ENCODE results near the gene GP5. TPM values are rescaled to one million over a fixed set of nuclear protein-coding genes. Genes with fewer than 3 reads are reported as not detected.
A peak's percentile ranks its signal among the peaks of the same experiment; 100 is the strongest.

GP5 gene
- total and polyA plus RNA-seq, 7 experiments from 2014 or later, result 1.4 to 11.3 (median 6.2) TPM

GRCh38 chr3:194396539-194396858 is 2.6 kb downstream of the GP5 start:
- DNase-seq (no peak), ATAC-seq (no peak)
- ChIA-PET POLR2A (interaction anchor here (0.5 to 2.6 kb wide), 9 partner anchors 11 to 291 kb away, joined by 3 to 9 read pairs (median 5); no protein-coding TSS in a partner anchor), CTCF (interaction anchor here (1.6 to 15.5 kb wide), 2 partner anchors 10 to 57 kb away, joined by 3 to 256 read pairs; no protein-coding TSS in a partner anchor)
- Mint-ChIP-seq H3K9me3 (peaks cover 0 to 8% (median 0%) of the 10 kb centered on the region in 11 donors), H3K4me1 (peaks cover 34 to 64% (median 47%) of the 10 kb centered on the region in 7 donors), H3K36me3 (peaks cover 0 to 9% (median 0%) of the 10 kb centered on the region in 5 donors), H3K4me3 (peak overlapping the region; percentile 82 to 98 (median 90)), H3K27me3 (peaks cover 0 to 22% (median 0%) of the 10 kb centered on the region in 5 donors), H3K27ac (peak overlapping the region; percentile 73 to 98 (median 93))
- no peaks in the 10 kb centered on the region for H3K27me3 ChIP-seq (ENCODE audit: control insufficient read depth in 2 of 2, insufficient read depth in 2 of 2, low read length in 2 of 2)
- peak overlapping the region; percentile 73 for H3K4me3 ChIP-seq (ENCODE audit: low read length)
- peak overlapping the region; percentile 81 for H3K27ac ChIP-seq (ENCODE audit: low read depth, low read length)
- H3K4me1 ChIP-seq (ENCODE audit: control insufficient read depth in 2 of 2, insufficient read depth in 2 of 2, low read length in 2 of 2), result peaks cover 4 to 26% of the 10 kb centered on the region in 2 donors
- intact Hi-C loops (cut with micrococcal nuclease), result loop anchor here (1.0 to 10.0 kb wide), 9 partner anchors 8 to 1138 kb away; partner anchors contain the start of genes ATP13A3 (in 1 of the 2) and HES1 (in 1 of the 2)
- H3K36me3 ChIP-seq (ENCODE audit: control insufficient read depth in 2 of 3, insufficient read depth in 3 of 3, low read length in 3 of 3), result no peaks in the 10 kb centered on the region
- no peaks in the 10 kb centered on the region for H3K9me3 ChIP-seq (ENCODE audit: control insufficient read depth in 2 of 3, low read length in 3 of 3)

- CTCF ChIA-PET, result interaction anchor here (0.5 to 15.5 kb wide), 4 partner anchors 10 to 732 kb away, joined by 3 to 256 read pairs (median 3); no protein-coding TSS in a partner anchor
- no peaks in the 10 kb centered on the region for H3K36me3 ChIP-seq (ENCODE audit: control insufficient read depth in 2 of 3, insufficient read depth in 3 of 3, low read length in 3 of 3)
- ATAC-seq (peak; percentile 85), DNase-seq (peak; percentile 29 to 86 (median 74))
- peak overlapping the region; percentile 73 for H3K4me3 ChIP-seq (ENCODE audit: low read length)
- Mint-ChIP-seq H3K27ac (peak overlapping the region; percentile 73 to 98 (median 93)), H3K9me3 (peaks cover 0 to 13% (median 4%) of the 10 kb centered on the region in 11 donors), H3K4me1 (peaks cover 34 to 64% (median 47%) of the 10 kb centered on the region in 7 donors), H3K27me3 (peaks cover 0 to 26% (median 0%) of the 10 kb centered on the region in 5 donors), H3K36me3 (peaks cover 0 to 14% (median 3%) of the 10 kb centered on the region in 5 donors), H3K4me3 (peak overlapping the region; percentile 82 to 98 (median 90))
- H3K4me1 ChIP-seq (ENCODE audit: control insufficient read depth in 2 of 2, insufficient read depth in 2 of 2, low read length in 2 of 2), result peaks cover 4 to 26% of the 10 kb centered on the region in 2 donors
- intact Hi-C loops (cut with micrococcal nuclease), result loop anchor here (1.0 to 10.0 kb wide), 9 partner anchors 8 to 1139 kb away; partner anchors contain the start of genes ATP13A3 (in 1 of the 2) and HES1 (in 1 of the 2)
- H3K27ac ChIP-seq (ENCODE audit: low read depth, low read length), result peak overlapping the region; percentile 81
- peaks cover 0 to 5% (median 0%) of the 10 kb centered on the region in 3 experiments for H3K9me3 ChIP-seq (ENCODE audit: control insufficient read depth in 2 of 3, low read length in 3 of 3)
- POLR2A ChIA-PET, result interaction anchor here (0.5 to 2.6 kb wide), 6 partner anchors 11 to 291 kb away, joined by 3 to 9 read pairs (median 4); no protein-coding TSS in a partner anchor
- no peaks in the 10 kb centered on the region for H3K27me3 ChIP-seq (ENCODE audit: control insufficient read depth in 2 of 2, insufficient read depth in 2 of 2, low read length in 2 of 2)
Measured at GRCh38 chr3:194395778-194396538, 3.1 kb downstream of the GP5 start.

DNA sequence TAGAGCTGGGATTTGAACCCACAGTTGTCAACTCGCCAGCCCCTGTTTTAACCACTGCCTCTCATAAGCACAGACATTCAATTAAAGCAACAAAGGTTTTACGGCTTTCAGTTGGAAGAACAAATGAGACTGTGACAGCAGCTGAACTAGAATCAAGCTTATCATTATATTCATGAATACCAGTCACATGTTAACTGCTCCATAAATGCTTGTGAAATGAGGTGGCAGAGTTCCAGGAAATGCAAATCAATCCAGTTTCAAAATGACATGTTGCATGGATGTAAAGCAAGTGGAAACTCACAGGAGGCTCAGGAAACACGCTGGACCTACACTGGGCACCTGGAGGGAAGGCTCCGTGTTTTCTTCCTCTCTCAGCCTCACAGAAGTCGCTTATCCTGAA is 3.9 kb downstream of the GP5 start:
- intact Hi-C loops (cut with micrococcal nuclease), result loop anchor here (5.0 to 10.0 kb wide), 2 partner anchors 187 to 1140 kb away; no protein-coding TSS in a partner anchor
- ATAC-seq, result no peak
- peaks cover 35 to 62% (median 46%) of the 10 kb centered on the region in 7 donors for H3K4me1 Mint-ChIP-seq

DNA sequence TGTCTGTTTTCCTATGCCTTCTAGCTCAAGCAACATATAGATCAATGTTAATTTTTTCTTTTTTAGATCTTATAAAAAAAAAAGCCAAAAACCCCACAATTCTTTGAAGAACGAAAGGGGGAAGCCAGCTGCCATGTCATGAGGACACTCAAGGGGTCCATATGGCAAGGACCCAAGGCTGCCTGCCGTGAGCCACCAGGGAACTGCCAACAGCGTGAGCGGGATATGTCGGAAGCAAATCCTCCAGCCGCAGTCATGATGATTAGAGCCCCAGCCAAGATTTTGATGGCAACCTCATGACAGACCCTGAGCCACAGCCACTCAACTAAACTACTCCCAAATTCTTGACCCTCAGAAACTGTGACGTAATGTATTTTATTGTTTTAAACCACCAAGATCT is 6.5 kb downstream of the GP5 start:
- no peak for ATAC-seq
- Histone ChIP-seq H3K36me3 (ENCODE audit: control insufficient read depth in 2 of 3, insufficient read depth in 3 of 3, low read length in 3 of 3) (no peaks in the 10 kb centered on the region), H3K9me3 (ENCODE audit: control insufficient read depth in 2 of 3, low read length in 3 of 3) (peaks cover 0 to 5% (median 0%) of the 10 kb centered on the region in 3 experiments), H3K27me3 (ENCODE audit: control insufficient read depth in 2 of 2, insufficient read depth in 2 of 2, low read length in 2 of 2) (no peaks in the 10 kb centered on the region), H3K27ac (ENCODE audit: low read depth, low read length) (no peak overlapping the region), H3K4me3 (ENCODE audit: low read length) (no peak overlapping the region), H3K4me1 (ENCODE audit: control insufficient read depth in 2 of 2, insufficient read depth in 2 of 2, low read length in 2 of 2) (peaks cover 0 to 7% of the 10 kb centered on the region in 2 donors)
- intact Hi-C loops (cut with micrococcal nuclease), result loop anchor here in 1 of 2 donors (10.0 kb wide), 1 partner anchor 1142 kb away; no protein-coding TSS in a partner anchor
- Mint-ChIP-seq H3K27me3 (peaks cover 0 to 30% (median 0%) of the 10 kb centered on the region in 5 donors), H3K27ac (no peak overlapping the region), H3K9me3 (peaks cover 0 to 25% (median 9%) of the 10 kb centered on the region in 11 donors), H3K4me3 (no peak overlapping the region), H3K36me3 (peaks cover 1 to 30% (median 9%) of the 10 kb centered on the region in 5 donors), H3K4me1 (peaks cover 17 to 36% (median 25%) of the 10 kb centered on the region in 7 donors)
- CTCF ChIA-PET, result interaction anchor here (0.7 kb wide), 1 partner anchor 11 kb away, joined by 3 read pairs; no protein-coding TSS in a partner anchor
- DNase-seq, result no peak
- POLR2A ChIA-PET, result no interaction called here

More for the DNA sequence above, 3.9 kb downstream of the GP5 start:
- ChIA-PET CTCF (interaction anchor here (1.0 to 15.5 kb wide), 3 partner anchors 9 to 55 kb away, joined by 3 to 256 read pairs (median 3); no protein-coding TSS in a partner anchor), POLR2A (no interaction called here)
- H3K27me3 Mint-ChIP-seq, result peaks cover 0 to 34% (median 0%) of the 10 kb centered on the region in 5 donors
- H3K27ac Mint-ChIP-seq, result peak overlapping the region; percentile 15 to 98 (median 92)
- H3K27me3 ChIP-seq (ENCODE audit: control insufficient read depth in 2 of 2, insufficient read depth in 2 of 2, low read length in 2 of 2), result no peaks in the 10 kb centered on the region
- H3K4me1 ChIP-seq (ENCODE audit: control insufficient read depth in 2 of 2, insufficient read depth in 2 of 2, low read length in 2 of 2), result peaks cover 4 to 26% of the 10 kb centered on the region in 2 donors
- H3K36me3 ChIP-seq (ENCODE audit: control insufficient read depth in 2 of 3, insufficient read depth in 3 of 3, low read length in 3 of 3), result no peaks in the 10 kb centered on the region
- H3K4me3 Mint-ChIP-seq, result peak overlapping the region; percentile 60 to 98 (median 90)
- no peak overlapping the region for H3K4me3 ChIP-seq (ENCODE audit: low read length)
- H3K9me3 Mint-ChIP-seq, result peaks cover 0 to 20% (median 9%) of the 10 kb centered on the region in 11 donors
- H3K36me3 Mint-ChIP-seq, result peaks cover 0 to 16% (median 5%) of the 10 kb centered on the region in 5 donors
- peaks cover 0 to 5% (median 0%) of the 10 kb centered on the region in 3 experiments for H3K9me3 ChIP-seq (ENCODE audit: control insufficient read depth in 2 of 3, low read length in 3 of 3)
- peak overlapping the region; percentile 81 for H3K27ac ChIP-seq (ENCODE audit: low read depth, low read length)
- DNase-seq, result no peak

- Histone ChIP-seq H3K4me3 (ENCODE audit: low read length) (no peak overlapping the region), H3K27ac (ENCODE audit: low read depth, low read length) (no peak overlapping the region), H3K9me3 (ENCODE audit: control insufficient read depth in 2 of 3, low read length in 3 of 3) (peaks cover 0 to 5% (median 0%) of the 10 kb centered on the region in 3 experiments), H3K36me3 (ENCODE audit: control insufficient read depth in 2 of 3, insufficient read depth in 3 of 3, low read length in 3 of 3) (no peaks in the 10 kb centered on the region), H3K27me3 (ENCODE audit: control insufficient read depth in 2 of 2, insufficient read depth in 2 of 2, low read length in 2 of 2) (no peaks in the 10 kb centered on the region), H3K4me1 (ENCODE audit: control insufficient read depth in 2 of 2, insufficient read depth in 2 of 2, low read length in 2 of 2) (peaks cover 0 to 4% of the 10 kb centered on the region in 2 donors)
- DNase-seq (no peak), ATAC-seq (no peak)
- peaks cover 8 to 24% (median 18%) of the 10 kb centered on the region in 7 donors for H3K4me1 Mint-ChIP-seq
- peaks cover 0 to 26% (median 0%) of the 10 kb centered on the region in 5 donors for H3K27me3 Mint-ChIP-seq
- H3K4me3 Mint-ChIP-seq, result no peak overlapping the region
- peaks cover 1 to 30% (median 9%) of the 10 kb centered on the region in 5 donors for H3K36me3 Mint-ChIP-seq
- CTCF ChIA-PET, result no interaction called here
- peaks cover 0 to 25% (median 9%) of the 10 kb centered on the region in 11 donors for H3K9me3 Mint-ChIP-seq
- H3K27ac Mint-ChIP-seq, result peak overlapping the region in 1 of 9 donors; percentile 26
- POLR2A ChIA-PET, result no interaction called here
- intact Hi-C loops (cut with micrococcal nuclease), result loop anchor here in 1 of 2 donors (10.0 kb wide), 1 partner anchor 1144 kb away; no protein-coding TSS in a partner anchor
Measured at GRCh38 chr3:194390835-194391234, 8.2 kb downstream of the GP5 start.

GRCh38 chr3:194389269-194389668 is 9.8 kb downstream of the GP5 start:
- intact Hi-C loops (cut with micrococcal nuclease), result no loop called here
- no peak for DNase-seq
- H3K27me3 ChIP-seq (ENCODE audit: control insufficient read depth in 2 of 2, insufficient read depth in 2 of 2, low read length in 2 of 2), result no peaks in the 10 kb centered on the region
- H3K27ac Mint-ChIP-seq, result peak overlapping the region in 3 of 9 donors; percentile 9 to 46 (median 14)
- no peaks in the 10 kb centered on the region for H3K36me3 ChIP-seq (ENCODE audit: control insufficient read depth in 2 of 3, insufficient read depth in 3 of 3, low read length in 3 of 3)
- H3K9me3 Mint-ChIP-seq, result peaks cover 0 to 25% (median 9%) of the 10 kb centered on the region in 11 donors
- no peak overlapping the region for H3K4me3 Mint-ChIP-seq
- peaks cover 0 to 23% (median 0%) of the 10 kb centered on the region in 5 donors for H3K27me3 Mint-ChIP-seq
- no peaks in the 10 kb centered on the region for H3K4me1 ChIP-seq (ENCODE audit: control insufficient read depth in 2 of 2, insufficient read depth in 2 of 2, low read length in 2 of 2)
- H3K27ac ChIP-seq (ENCODE audit: low read depth, low read length), result no peak overlapping the region
- POLR2A ChIA-PET, result interaction anchor here (1.5 kb wide), 1 partner anchor 9 kb away, joined by 5 read pairs; no protein-coding TSS in a partner anchor
- CTCF ChIA-PET, result no interaction called here
- peaks cover 1 to 25% (median 9%) of the 10 kb centered on the region in 5 donors for H3K36me3 Mint-ChIP-seq
- ATAC-seq, result no peak
- no peak overlapping the region for H3K4me3 ChIP-seq (ENCODE audit: low read length)
- H3K9me3 ChIP-seq (ENCODE audit: control insufficient read depth in 2 of 3, low read length in 3 of 3), result peaks cover 0 to 5% (median 0%) of the 10 kb centered on the region in 3 experiments
- peaks cover 0 to 10% (median 4%) of the 10 kb centered on the region in 7 donors for H3K4me1 Mint-ChIP-seq

All from naive thymus-derived CD4-positive, alpha-beta T cell (primary cell).